ENCODE measurements around the gene MAEL. TPM values are rescaled to one million over a fixed set of nuclear protein-coding genes. Genes with fewer than 3 reads are reported as not detected.

Gene MAEL
- total RNA-seq: 0.87 TPM
- long read RNA-seq, partial matches to known transcripts: 0 of 2 reads
- long read RNA-seq, other reads (novel, unspliced or antisense): 2 of 2 reads

DNA sequence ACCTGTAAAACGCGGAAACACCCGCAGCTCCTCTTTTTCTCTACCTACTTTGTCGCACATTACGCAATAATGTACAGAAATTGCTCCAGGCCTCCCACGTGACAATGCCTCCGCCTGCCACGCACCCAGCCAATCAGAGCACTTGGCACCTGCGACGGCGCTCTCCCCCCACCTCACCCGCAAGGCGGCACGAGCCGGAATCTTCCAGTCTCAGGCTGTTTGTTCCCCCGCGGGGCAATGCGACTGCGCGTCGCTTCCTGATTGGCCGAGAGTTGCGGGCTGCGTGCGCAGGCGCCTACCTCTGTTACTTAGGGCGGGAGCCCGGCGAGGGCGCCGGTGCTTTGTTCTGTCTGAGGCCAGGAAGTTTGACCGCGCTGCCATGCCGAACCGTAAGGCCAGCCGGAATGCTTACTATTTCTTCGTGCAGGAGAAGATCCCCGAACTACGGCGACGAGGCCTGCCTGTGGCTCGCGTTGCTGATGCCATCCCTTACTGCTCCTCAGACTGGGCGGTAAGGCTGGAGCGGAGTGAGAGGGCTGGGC is at the start of gene MAEL:
Gene MAEL (plus strand): TSS at position 307 of the 542 bp plus-strand sequence. CDS start 73 bp downstream, at position 380.
- ATAC-seq (no peak), DNase-seq (no peak)
- intact Hi-C loops (cut with micrococcal nuclease): no loop called here

- intact Hi-C loops (cut with micrococcal nuclease): no loop called here
- DNase-seq (no peak), ATAC-seq (no peak)
Measured at GRCh38 chr1:166939741-166940375, 49.2 kb upstream of the MAEL start.

- intact Hi-C loops (cut with micrococcal nuclease): no loop called here
- ATAC-seq: no peak
- DNase-seq: no peak
Measured at GRCh38 chr1:166944186-166944967, 44.7 kb upstream of the MAEL start.

DNA sequence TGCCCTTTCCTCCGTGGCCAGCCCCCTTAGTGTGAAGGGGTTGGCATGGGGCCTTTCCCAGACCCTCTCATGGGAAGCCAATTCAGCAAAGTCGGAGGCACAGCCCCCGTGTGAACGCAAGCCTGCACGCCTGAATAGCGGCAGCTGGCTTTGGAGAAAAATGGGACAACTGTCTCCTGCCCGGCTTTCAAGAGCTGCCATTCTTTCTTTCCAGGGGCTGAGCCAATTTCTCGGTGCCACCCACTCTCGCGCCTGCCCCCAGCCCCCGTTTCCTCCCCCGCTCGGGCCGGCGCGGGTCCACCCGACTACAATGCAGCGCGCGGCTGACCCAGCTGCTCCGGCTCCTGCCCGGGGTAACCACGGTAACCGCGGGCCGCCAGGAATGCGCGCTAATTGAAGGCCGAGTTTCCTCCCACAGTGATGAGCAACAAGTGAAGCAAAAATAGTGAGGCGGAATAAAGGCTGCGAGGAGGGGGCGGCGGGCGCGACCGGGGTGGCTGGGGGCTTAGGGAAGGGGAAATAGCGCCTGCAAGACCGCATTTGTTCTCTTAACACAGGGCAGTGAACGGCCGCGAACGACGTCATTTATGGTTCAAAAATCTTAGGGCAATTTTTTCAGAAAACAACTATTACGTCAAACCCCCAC is 41.6 kb upstream of the MAEL start:
- peak; percentile 69 for ATAC-seq
- intact Hi-C loops (cut with micrococcal nuclease): no loop called here
- peak; percentile 61 for DNase-seq

- ATAC-seq (no peak), DNase-seq (no peak)
- intact Hi-C loops (cut with micrococcal nuclease): no loop called here
Measured at GRCh38 chr1:166948856-166949350, 40.2 kb upstream of the MAEL start.

GRCh38 chr1:166950156-166950555 is 38.9 kb upstream of the MAEL start:
- DNase-seq: no peak
- intact Hi-C loops (cut with micrococcal nuclease): no loop called here
- no peak for ATAC-seq

DNA sequence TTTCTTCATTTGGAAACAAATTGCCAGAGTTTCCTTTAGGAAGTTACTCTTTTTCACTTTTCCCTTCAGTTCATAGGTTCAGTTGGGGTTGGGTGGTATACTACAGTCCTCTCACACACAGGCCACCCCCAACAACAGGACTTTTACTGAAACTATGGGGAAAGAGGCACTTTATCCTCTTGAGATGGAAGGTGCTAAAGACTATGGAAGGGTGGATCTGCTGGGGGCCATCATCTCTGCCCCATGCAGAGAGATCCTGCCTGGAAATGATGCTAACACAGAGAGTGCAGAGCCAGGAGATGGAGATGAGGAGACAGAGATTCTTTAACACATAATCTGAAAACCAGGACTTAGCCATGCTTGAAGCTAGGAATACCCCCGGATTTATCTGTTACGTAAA is 38.0 kb upstream of the MAEL start:
- ATAC-seq: no peak
- intact Hi-C loops (cut with micrococcal nuclease): no loop called here
- no peak for DNase-seq

DNA sequence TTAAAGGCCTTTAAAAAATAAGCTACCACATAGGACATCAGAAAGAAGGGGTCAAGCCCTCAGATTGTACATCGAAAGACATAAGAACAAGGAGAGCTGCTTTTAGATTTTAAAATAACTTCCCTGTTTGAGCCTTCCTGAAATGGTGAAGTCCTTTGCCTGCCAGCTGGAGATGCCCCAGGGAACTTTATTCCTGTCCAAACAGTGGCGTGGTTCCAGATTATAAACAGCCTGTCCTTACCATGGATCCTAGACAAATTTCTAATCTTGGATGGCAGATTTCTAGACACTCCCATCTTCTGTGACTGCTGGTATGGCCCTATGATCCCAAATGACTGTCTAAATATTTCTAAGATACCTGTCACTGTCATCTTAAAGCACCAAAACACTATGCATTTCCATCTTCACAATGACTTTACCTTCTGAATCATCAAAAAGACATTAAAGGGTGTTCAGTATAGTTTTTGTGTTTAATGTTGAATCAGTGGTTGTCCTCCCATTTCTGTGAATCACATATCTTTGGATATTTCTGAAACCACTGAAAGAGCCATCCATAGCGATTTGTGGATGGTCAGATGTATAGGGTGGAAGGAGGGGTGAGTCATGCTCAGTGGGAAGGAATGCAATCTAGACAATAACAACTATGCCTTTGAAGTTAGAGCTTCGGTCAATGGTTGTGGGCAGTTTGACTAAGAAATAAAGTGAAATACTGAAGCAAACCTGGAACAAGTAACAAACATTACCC is 36.9 kb upstream of the MAEL start:
- ATAC-seq (peak; percentile 91), DNase-seq (peak; percentile 46)
- intact Hi-C loops (cut with micrococcal nuclease): no loop called here

DNA sequence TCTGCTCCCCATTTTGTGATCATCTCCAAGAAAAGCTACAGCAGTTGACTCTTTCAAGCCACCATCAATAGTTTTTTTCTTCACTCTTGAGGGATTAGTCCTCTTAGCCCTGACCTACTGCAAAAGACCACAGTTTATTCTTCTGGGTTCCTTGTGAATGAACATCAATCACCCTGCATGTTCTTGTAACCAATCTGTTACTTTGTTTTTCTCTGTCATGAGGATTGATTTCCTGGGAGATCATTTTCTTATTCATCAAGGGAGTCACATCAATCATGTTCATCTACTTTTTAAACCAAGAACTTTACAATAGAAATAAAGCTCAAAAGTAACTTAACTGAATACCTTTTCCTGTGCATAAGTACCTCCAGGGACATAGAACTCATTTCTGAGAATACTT is 35.6 kb upstream of the MAEL start:
- DNase-seq (no peak), ATAC-seq (no peak)
- intact Hi-C loops (cut with micrococcal nuclease): no loop called here

- DNase-seq (no peak), ATAC-seq (no peak)
- intact Hi-C loops (cut with micrococcal nuclease): no loop called here
Measured at GRCh38 chr1:166956057-166956850, 32.8 kb upstream of the MAEL start.

DNA sequence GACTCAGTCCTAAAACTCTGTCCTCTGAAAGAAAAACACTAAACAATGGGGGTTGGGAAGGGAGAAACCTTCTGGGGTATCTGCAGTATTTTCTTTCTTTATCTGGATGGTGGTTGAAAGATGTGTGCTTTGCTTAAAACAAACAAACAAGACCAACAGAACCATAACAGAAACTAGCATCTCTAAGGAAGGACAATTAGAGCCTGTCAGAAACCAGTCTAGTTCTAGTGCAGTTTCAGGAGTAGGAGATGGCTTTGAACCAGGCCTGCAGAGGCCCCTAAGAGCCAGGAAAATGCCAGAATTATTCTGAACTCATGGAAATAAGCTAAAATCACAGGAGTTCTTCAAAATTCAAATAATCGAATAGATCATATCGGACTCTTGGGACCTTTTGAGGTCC is 32.2 kb upstream of the MAEL start:
- DNase-seq (no peak), ATAC-seq (no peak)
- intact Hi-C loops (cut with micrococcal nuclease): no loop called here

DNA sequence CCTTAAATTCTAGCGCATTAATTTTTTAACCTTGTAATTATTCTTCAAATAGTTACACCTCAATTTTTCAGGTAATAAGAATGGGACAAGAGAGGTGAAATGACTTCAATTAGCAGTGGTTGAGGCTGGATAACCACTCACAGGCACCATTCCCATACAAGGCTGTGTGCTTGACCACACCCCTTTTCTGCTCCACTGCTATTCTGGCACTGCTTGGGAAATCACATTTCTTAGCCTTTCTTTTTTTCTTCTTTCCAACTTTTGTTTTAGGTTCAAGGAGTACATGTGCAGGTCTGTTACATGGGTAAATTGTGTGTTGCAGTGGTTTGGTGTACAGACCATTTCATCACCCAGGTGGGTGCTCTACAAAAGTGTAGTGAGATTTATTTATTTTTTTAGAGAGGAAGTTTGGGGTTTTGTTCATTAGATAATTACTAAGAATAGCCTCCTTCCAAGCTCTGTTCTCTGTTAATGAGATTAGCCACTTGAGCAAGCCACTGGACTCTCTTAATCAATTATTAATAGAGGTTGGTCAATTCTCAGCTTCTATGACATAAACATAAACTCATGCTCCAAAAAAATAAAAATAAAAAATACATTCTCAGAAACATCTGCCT is 28.1 kb upstream of the MAEL start:
- ATAC-seq (no peak), DNase-seq (no peak)
- intact Hi-C loops (cut with micrococcal nuclease): no loop called here

DNA sequence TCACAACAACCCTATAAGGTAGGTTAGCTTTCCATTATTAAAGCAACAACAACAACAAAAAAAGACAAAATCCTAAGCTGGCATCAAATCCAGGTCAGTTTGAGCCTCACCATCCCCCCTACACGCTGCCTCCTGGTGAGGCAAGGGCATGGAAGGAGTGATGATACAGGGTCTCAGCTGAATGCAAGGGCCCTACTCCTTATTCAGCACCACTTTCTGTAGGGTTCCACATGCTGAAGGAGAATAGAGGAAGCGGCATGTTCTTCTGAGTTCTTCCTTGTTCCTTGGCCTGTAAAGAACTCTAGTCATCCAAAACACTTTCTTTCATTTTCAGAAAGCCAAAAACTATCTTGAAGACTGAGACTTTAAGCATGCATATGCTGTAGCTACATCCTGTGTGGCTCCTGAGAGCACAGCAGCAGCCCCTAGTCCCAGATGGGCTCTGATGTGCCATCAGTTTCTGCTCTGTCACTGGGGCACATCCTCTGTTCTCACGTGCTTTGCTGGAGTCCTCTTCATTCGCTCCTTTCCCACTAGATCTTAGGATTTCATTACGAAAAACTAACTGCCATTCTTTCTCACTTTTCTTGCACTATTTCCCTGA is 19.9 kb upstream of the MAEL start:
- ATAC-seq: no peak
- intact Hi-C loops (cut with micrococcal nuclease): no loop called here

DNA sequence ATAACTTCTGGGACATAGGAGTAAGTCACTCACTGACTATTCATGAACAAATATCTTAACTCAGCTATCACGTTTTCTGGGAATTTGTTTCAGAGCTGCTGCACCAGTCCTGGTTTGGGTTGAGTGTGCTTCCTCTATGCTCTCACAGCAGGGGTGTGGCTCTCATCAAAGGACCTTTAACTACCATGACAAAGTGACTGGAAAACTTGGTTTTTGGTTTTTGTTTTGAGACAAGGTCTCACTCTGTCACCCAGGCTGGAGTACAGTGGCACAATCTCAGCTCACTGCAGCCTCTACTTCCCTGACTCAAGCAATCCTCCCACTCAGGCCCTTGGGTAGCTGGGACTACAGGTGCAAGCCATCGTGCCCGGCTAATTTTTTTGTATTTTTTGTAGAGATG is 17.8 kb upstream of the MAEL start:
- intact Hi-C loops (cut with micrococcal nuclease): no loop called here
- DNase-seq (no peak), ATAC-seq (no peak)

More for the DNA sequence above, 19.9 kb upstream of the MAEL start:
- no peak for DNase-seq

DNA sequence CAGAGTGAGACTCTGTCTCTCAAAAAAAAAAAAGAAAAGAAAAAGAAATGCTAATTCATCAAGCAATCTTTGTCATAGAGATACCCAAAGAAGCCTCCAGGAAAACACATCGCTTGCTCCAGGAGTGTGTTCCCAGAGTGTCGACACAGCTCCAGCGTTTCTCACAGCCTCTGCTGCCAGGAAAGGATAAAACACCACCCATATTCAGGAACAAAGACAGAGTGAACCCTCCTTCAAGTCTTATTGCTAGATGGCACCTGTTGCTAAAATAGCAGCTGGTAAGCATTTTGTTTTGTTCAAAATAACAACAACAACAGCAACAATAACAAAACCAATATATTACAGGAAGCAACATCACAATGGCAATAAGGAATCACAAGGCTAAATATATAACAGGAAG is 16.9 kb upstream of the MAEL start:
- intact Hi-C loops (cut with micrococcal nuclease): no loop called here
- ATAC-seq (no peak), DNase-seq (no peak)

- no peak for DNase-seq
- no peak for ATAC-seq
- intact Hi-C loops (cut with micrococcal nuclease): no loop called here
Measured at GRCh38 chr1:166972826-166973225, 16.3 kb upstream of the MAEL start.

- DNase-seq (no peak), ATAC-seq (no peak)
- intact Hi-C loops (cut with micrococcal nuclease): no loop called here
Measured at GRCh38 chr1:166974647-166975345, 14.3 kb upstream of the MAEL start.
